OCI-LY1 (cell line): ENCODE measurements around the gene MAGI1.

Experiments used
- H2AFZ ChIP-seq: fragments of 200-600 bp; sonication (generic), shearing (Covaris generic); 2 replicates; pipeline ENCODE4 v1.6.0; 2014; ENCODE audit warnings: antibody characterized with exemption, mild to moderate bottlenecking, low read length
- H3F3A ChIP-seq: fragments of 200-600 bp; sonication (generic), shearing (Covaris generic); 2 replicates; pipeline ENCODE4 v1.6.0; 2014; ENCODE audit warnings: mild to moderate bottlenecking, antibody characterized with exemption, low read length, moderate library complexity; ENCODE audit not compliant: insufficient read depth
- H3K27ac ChIP-seq: fragments of 200-600 bp; sonication (generic); 2 replicates; pipeline ENCODE4 v1.5.1; 2014; ENCODE audit warnings: low read length, mixed run types, mild to moderate bottlenecking, low read depth; ENCODE audit not compliant: poor library complexity, severe bottlenecking
- H3K27me3 ChIP-seq: fragments of 200-600 bp; sonication (generic); 2 replicates; pipeline ENCODE4 v1.6.0; 2014; ENCODE audit warnings: antibody characterized with exemption, mild to moderate bottlenecking, low read length, moderate library complexity; ENCODE audit not compliant: insufficient read depth
- H3K36me3 ChIP-seq: fragments of 200-600 bp; sonication (generic); 2 replicates; pipeline ENCODE4 v1.6.1; 2014; ENCODE audit warnings: mild to moderate bottlenecking, antibody characterized with exemption, low read length, moderate library complexity, mixed read lengths; ENCODE audit not compliant: insufficient read depth
- H3K4me1 ChIP-seq: fragments of 200-600 bp; sonication (generic); 2 replicates; pipeline ENCODE4 v1.5.1; 2014; ENCODE audit warnings: mild to moderate bottlenecking, low read length, moderate library complexity; ENCODE audit not compliant: insufficient read depth, severe bottlenecking
- H3K4me2 ChIP-seq: fragments of 200-600 bp; sonication (generic), shearing (Covaris generic); 2 replicates; pipeline ENCODE4 v1.6.1; 2014; ENCODE audit warnings: low read length
- H3K4me3 ChIP-seq: fragments of 200-600 bp; sonication (generic); 2 replicates; pipeline ENCODE4 v1.5.1; 2014; ENCODE audit warnings: low read length, low read depth, mild to moderate bottlenecking, mixed read lengths; ENCODE audit not compliant: poor library complexity, severe bottlenecking
- H3K79me2 ChIP-seq: fragments of 200-600 bp; shearing (Covaris generic); 2 replicates; pipeline ENCODE4 v1.6.1; 2016; ENCODE audit warnings: mixed run types, low read length, mixed read lengths; ENCODE audit not compliant: insufficient read depth
- H3K9ac ChIP-seq: fragments of 200-600 bp; sonication (generic), shearing (Covaris generic); 2 replicates; pipeline ENCODE4 v1.6.1; 2014; ENCODE audit warnings: mild to moderate bottlenecking, low read length, mixed read lengths
- H3K9me2 ChIP-seq: fragments of 200-600 bp; sonication (generic), shearing (Covaris generic); 2 replicates; pipeline ENCODE4 v1.6.1; 2014; ENCODE audit warnings: low read depth, mild to moderate bottlenecking, low read length, mixed read lengths
- H3K9me3 ChIP-seq: fragments of 200-600 bp; shearing (Covaris generic); 2 replicates; pipeline ENCODE4 v1.6.1; 2014; ENCODE audit warnings: low read length, mixed read lengths
- H4K20me1 ChIP-seq: fragments of 200-600 bp; sonication (generic), shearing (Covaris generic); 2 replicates; pipeline ENCODE4 v1.6.0; 2016; ENCODE audit warnings: mild to moderate bottlenecking, low read length; ENCODE audit not compliant: insufficient read depth
- EZH2 ChIP-seq: fragments of 200-600 bp; sonication (generic), shearing (Covaris generic); IDR thresholded peaks from 2 replicates; pipeline ENCODE4 v1.8.0; 2017; ENCODE audit warnings: borderline replicate concordance, mixed run types, mild to moderate bottlenecking, antibody characterized with exemption, low read length, moderate library complexity, mixed read lengths
- TF ChIP-seq, protein P1 (sequence below): fragments of 200-600 bp; sonication (generic), shearing (Covaris generic); IDR thresholded peaks from 2 replicates; pipeline ENCODE4 v1.5.1; 2017; ENCODE audit warnings: mild to moderate bottlenecking, antibody characterized with exemption, low read length, moderate library complexity, mixed read lengths

MAGI1 gene

DNA sequence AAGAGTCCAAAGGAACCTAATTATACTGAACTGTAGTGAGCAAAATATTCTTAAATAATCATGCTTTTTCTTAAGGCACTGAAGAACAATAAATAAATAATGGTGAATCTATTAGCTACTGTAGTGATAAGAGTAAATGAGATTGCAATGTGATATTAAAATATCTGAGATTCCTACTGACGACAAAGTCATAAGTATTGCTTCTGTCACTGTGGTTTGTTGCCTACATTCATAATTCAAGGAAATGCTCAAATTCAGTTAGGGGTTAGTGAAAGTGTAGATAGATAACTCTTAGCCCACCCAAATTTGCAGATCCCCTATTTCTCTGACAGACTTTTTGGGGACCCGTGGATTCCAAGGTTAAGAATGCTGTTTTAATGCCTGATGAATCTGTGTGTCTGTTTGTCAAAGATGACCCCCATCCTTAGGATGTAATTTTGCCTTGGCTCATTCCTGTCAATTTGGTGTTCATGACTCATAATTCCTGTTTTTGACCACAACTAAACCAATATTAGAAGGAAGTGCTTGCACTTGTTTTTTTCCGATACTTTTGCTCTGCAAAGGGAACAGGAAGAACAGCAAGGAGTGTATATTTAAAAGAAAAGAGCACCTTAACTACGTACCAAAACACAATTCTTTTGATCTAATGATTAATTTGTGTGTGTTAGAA, 86.7 kb downstream of the MAGI1 start:
- no peaks in the 10 kb centered on the region for H3F3A ChIP-seq
- no peaks in the 10 kb centered on the region for H3K79me2 ChIP-seq
- H3K9ac ChIP-seq, result no peak overlapping the region
- no peaks in the 10 kb centered on the region for H3K9me3 ChIP-seq
- H3K27me3 ChIP-seq, result no peaks in the 10 kb centered on the region
- no peak for TF ChIP-seq EZH2
- TF ChIP-seq, protein P1, sequence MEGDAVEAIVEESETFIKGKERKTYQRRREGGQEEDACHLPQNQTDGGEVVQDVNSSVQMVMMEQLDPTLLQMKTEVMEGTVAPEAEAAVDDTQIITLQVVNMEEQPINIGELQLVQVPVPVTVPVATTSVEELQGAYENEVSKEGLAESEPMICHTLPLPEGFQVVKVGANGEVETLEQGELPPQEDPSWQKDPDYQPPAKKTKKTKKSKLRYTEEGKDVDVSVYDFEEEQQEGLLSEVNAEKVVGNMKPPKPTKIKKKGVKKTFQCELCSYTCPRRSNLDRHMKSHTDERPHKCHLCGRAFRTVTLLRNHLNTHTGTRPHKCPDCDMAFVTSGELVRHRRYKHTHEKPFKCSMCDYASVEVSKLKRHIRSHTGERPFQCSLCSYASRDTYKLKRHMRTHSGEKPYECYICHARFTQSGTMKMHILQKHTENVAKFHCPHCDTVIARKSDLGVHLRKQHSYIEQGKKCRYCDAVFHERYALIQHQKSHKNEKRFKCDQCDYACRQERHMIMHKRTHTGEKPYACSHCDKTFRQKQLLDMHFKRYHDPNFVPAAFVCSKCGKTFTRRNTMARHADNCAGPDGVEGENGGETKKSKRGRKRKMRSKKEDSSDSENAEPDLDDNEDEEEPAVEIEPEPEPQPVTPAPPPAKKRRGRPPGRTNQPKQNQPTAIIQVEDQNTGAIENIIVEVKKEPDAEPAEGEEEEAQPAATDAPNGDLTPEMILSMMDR, result no peak
- no peak overlapping the region for H3K27ac ChIP-seq
- H3K4me3 ChIP-seq, result no peak overlapping the region
- no peak overlapping the region for H3K4me2 ChIP-seq
- no peaks in the 10 kb centered on the region for H3K4me1 ChIP-seq
- H3K36me3 ChIP-seq, result no peaks in the 10 kb centered on the region
- no peaks in the 10 kb centered on the region for H4K20me1 ChIP-seq
- H2AFZ ChIP-seq, result no peak overlapping the region
- no peaks in the 10 kb centered on the region for H3K9me2 ChIP-seq

- H3K4me1 ChIP-seq, result no peaks in the 10 kb centered on the region
- no peaks in the 10 kb centered on the region for H3K9me3 ChIP-seq
- H3K4me3 ChIP-seq, result no peak overlapping the region
- no peak overlapping the region for H3K27ac ChIP-seq
- H3K4me2 ChIP-seq, result no peak overlapping the region
- H3F3A ChIP-seq, result no peaks in the 10 kb centered on the region
- no peaks in the 10 kb centered on the region for H3K79me2 ChIP-seq
- no peaks in the 10 kb centered on the region for H4K20me1 ChIP-seq
- H3K36me3 ChIP-seq, result no peaks in the 10 kb centered on the region
- TF ChIP-seq EZH2, result no peak
- TF ChIP-seq, protein P1, result no peak
- H3K9me2 ChIP-seq, result no peaks in the 10 kb centered on the region
- no peak overlapping the region for H2AFZ ChIP-seq
- H3K27me3 ChIP-seq, result no peaks in the 10 kb centered on the region
- no peak overlapping the region for H3K9ac ChIP-seq
These were observed 88.1 kb downstream of the MAGI1 start for GRCh38 chr3:65950340-65951326.

DNA sequence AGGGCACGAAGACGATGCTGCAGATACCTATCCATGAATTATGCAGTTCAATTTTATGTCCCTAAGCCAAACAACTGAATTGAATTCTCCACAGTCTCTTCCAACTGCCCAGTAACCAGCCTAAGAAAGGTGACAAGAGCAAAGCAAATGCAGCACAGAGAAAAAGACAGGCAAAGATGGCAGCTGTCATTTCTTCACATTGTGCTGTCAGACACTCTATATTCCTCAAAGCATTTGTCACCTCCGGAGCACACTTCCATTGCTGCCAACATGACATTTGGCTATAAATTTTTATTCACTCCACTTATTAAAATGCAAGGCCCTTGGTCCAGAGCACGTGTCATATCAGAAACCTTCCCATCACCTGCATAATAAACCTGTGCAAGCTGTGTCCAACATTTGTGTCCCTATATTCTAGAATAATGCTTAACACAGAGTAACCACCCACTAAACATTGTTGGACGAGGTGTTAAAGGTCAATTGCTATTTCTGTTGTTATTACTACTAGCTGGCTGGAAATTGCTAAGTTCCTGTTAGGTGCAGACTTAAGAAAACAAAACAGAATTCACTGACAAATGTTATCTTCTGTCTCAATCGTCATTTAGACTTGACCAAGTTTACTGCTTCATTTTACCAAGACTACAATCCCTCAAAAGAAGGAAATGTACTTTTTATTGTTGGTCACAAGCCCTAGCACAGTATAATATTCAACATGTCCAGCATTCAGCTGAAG, 89.7 kb downstream of the MAGI1 start:
- Histone ChIP-seq H3K9me3 (no peaks in the 10 kb centered on the region), H3K4me2 (no peak overlapping the region), H3K79me2 (no peaks in the 10 kb centered on the region), H3K9me2 (no peaks in the 10 kb centered on the region), H3K9ac (no peak overlapping the region), H3K27me3 (no peaks in the 10 kb centered on the region), H2AFZ (no peak overlapping the region), H3K4me3 (no peak overlapping the region), H4K20me1 (no peaks in the 10 kb centered on the region), H3K36me3 (no peaks in the 10 kb centered on the region), H3F3A (no peaks in the 10 kb centered on the region), H3K4me1 (no peaks in the 10 kb centered on the region), H3K27ac (no peak overlapping the region)
- TF ChIP-seq, protein P1, result no peak
- TF ChIP-seq EZH2, result no peak
